ENCODE results near the gene EPS8L3.

DNA sequence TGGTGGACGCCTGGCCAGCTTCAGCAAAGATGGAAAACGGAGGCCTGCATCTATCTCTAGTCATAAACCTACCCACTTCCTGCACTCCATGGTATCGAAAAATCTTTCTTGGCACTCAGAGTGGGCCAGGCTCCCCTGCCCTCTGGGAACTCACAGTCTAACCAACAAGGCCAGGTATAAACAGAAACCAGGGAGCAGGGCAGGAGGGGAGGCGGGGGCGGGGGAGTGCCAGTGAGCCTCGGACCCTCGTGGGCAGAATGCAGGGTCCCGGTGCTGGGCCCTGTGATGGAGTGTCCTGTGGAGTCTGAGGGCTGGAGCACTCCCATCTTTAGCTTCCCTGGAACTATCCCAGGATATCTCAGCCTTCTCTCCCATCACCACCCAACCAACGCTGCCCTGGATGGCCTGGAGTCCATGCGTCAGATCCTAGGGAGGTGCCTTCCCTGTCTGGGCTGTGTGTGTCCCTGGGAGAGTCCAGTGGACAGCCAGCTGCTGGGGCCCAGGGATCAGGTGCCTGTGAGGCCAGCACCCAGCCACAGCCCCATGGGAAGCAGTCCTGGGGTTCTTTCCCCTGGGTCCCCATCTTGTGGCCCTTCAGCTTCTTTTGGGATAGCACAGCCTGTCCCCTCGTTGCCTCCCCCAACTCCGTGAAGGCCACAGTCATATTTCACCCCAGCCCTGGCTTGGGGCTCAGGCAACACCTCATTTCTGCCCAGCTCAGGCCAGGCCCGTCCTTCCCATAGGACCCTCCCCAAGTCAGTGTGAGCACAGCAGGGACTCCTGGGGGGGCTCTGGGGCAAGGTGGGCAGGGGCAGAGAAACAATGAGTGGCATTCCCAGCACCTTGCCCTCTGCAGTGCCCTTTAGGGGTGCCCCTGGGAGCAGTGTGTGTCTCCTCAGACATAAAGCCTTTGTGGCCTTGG, 1.1 kb upstream of the EPS8L3 start:
- no peak for TF ChIP-seq EZH2phosphoT487 (IDR thresholded peaks at IDR 0.05; ENCODE audit: borderline replicate concordance, low read depth)
- TF ChIP-seq, protein P1, sequence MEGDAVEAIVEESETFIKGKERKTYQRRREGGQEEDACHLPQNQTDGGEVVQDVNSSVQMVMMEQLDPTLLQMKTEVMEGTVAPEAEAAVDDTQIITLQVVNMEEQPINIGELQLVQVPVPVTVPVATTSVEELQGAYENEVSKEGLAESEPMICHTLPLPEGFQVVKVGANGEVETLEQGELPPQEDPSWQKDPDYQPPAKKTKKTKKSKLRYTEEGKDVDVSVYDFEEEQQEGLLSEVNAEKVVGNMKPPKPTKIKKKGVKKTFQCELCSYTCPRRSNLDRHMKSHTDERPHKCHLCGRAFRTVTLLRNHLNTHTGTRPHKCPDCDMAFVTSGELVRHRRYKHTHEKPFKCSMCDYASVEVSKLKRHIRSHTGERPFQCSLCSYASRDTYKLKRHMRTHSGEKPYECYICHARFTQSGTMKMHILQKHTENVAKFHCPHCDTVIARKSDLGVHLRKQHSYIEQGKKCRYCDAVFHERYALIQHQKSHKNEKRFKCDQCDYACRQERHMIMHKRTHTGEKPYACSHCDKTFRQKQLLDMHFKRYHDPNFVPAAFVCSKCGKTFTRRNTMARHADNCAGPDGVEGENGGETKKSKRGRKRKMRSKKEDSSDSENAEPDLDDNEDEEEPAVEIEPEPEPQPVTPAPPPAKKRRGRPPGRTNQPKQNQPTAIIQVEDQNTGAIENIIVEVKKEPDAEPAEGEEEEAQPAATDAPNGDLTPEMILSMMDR (IDR thresholded peaks at IDR 0.05): no peak
- no peak for TF ChIP-seq RXRA (IDR thresholded peaks at IDR 0.05; ENCODE audit: borderline replicate concordance, low read depth)
- no peak for TF ChIP-seq RFX5 (IDR thresholded peaks at IDR 0.05; ENCODE audit: low read length)
- TF ChIP-seq POLR2AphosphoS5 (IDR thresholded peaks at IDR 0.05; ENCODE audit: low read depth, low read length): no peak
- TF ChIP-seq YY1 (IDR thresholded peaks at IDR 0.05; ENCODE audit: low read depth): no peak
- no peak for TF ChIP-seq TCF12 (IDR thresholded peaks at IDR 0.05)
- TF ChIP-seq TAF1 (IDR thresholded peaks at IDR 0.05; ENCODE audit: borderline replicate concordance, low read depth, low read length): no peak
- no peak for TF ChIP-seq USF1 (IDR thresholded peaks at IDR 0.05; ENCODE audit: borderline replicate concordance, low read depth)
- no peak for TF ChIP-seq RAD21 (IDR thresholded peaks at IDR 0.05; ENCODE audit: low read length)
- TF ChIP-seq FOSL2 (IDR thresholded peaks at IDR 0.05; ENCODE audit: borderline replicate concordance, low read depth): no peak
- TF ChIP-seq FOXM1 (IDR thresholded peaks at IDR 0.05; ENCODE audit: low read depth): no peak
